ENCODE measurements around the gene WDR72.

GRCh38 chr15:53473435-53473834, 286.0 kb downstream of the WDR72 start:
- no peak for TF ChIP-seq CTCF (conservative IDR thresholded peaks at IDR 0.05; ENCODE audit: low read length)
- TF ChIP-seq EZH2phosphoT487 (IDR thresholded peaks at IDR 0.05; ENCODE audit: borderline replicate concordance): no peak
